ENCODE measurements around the gene LRRC74B.
"Not testable (repeated sequence)": the region's sequence is repeated elsewhere in the genome, so short reads cannot be mapped to it uniquely, and the experiment has no call there.

The LRRC74B gene

DNA sequence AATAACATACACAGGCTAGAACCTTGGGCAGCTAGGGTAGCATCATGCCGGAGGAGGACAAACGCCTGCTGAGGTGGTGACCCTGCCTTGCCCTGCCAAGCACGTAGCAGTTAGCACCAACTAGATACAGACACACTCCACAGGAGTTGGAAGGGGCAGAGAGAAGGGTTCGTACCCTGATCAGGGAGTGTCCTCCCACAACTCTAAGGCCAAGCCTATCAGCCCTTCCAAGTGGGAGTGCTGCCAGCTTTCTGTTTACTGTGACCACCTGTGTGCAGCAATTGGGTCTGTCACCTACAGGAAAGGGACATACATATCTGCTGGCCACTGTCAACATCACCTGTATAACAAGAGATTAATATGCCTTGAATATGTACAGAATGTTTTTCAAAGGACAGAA lies 42.0 kb upstream of the LRRC74B start:
- peaks cover 47% of the 10 kb centered on the region for H3K4me1 Mint-ChIP-seq
- peaks cover 15% of the 10 kb centered on the region for H3K36me3 Mint-ChIP-seq (ENCODE audit: low read depth)
- TF ChIP-seq, protein P1, sequence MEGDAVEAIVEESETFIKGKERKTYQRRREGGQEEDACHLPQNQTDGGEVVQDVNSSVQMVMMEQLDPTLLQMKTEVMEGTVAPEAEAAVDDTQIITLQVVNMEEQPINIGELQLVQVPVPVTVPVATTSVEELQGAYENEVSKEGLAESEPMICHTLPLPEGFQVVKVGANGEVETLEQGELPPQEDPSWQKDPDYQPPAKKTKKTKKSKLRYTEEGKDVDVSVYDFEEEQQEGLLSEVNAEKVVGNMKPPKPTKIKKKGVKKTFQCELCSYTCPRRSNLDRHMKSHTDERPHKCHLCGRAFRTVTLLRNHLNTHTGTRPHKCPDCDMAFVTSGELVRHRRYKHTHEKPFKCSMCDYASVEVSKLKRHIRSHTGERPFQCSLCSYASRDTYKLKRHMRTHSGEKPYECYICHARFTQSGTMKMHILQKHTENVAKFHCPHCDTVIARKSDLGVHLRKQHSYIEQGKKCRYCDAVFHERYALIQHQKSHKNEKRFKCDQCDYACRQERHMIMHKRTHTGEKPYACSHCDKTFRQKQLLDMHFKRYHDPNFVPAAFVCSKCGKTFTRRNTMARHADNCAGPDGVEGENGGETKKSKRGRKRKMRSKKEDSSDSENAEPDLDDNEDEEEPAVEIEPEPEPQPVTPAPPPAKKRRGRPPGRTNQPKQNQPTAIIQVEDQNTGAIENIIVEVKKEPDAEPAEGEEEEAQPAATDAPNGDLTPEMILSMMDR (IDR thresholded peaks at IDR 0.05) = no peak
- peak overlapping the region; percentile 97 for H3K4me3 Mint-ChIP-seq
- H3K27ac Mint-ChIP-seq = no peak overlapping the region
- no peak for DNase-seq
- peaks cover 5% of the 10 kb centered on the region for H3K27me3 Mint-ChIP-seq (ENCODE audit: low read depth, poor library complexity)
- H3K9me3 Mint-ChIP-seq = no peaks in the 10 kb centered on the region

DNA sequence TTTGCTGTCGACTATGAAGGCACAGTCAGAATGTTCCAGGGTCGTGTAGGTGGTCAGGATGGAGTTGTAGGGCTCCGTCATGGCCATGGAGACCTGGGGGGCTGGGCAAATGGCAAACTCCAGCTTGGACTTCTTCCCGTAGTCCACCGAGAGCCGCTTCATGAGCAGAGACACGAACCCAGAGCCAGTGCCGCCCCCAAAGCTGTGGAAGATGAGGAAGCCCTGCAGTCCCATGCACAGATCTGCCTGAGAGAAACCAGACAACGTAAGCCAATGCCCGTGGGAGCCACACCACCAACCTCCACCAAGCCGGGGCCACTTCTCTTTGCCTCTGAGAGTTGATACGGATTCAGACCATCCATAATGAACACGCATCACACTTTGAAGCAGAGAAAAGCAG lies 36.5 kb upstream of the LRRC74B start:
- peaks cover 19% of the 10 kb centered on the region for H3K36me3 Mint-ChIP-seq (ENCODE audit: low read depth)
- H3K4me3 Mint-ChIP-seq; H3K9me3 Mint-ChIP-seq; DNase-seq; H3K27me3 Mint-ChIP-seq (ENCODE audit: low read depth, poor library complexity); H3K27ac Mint-ChIP-seq: not testable (repeated sequence)
- peaks cover 46% of the 10 kb centered on the region for H3K4me1 Mint-ChIP-seq

DNA sequence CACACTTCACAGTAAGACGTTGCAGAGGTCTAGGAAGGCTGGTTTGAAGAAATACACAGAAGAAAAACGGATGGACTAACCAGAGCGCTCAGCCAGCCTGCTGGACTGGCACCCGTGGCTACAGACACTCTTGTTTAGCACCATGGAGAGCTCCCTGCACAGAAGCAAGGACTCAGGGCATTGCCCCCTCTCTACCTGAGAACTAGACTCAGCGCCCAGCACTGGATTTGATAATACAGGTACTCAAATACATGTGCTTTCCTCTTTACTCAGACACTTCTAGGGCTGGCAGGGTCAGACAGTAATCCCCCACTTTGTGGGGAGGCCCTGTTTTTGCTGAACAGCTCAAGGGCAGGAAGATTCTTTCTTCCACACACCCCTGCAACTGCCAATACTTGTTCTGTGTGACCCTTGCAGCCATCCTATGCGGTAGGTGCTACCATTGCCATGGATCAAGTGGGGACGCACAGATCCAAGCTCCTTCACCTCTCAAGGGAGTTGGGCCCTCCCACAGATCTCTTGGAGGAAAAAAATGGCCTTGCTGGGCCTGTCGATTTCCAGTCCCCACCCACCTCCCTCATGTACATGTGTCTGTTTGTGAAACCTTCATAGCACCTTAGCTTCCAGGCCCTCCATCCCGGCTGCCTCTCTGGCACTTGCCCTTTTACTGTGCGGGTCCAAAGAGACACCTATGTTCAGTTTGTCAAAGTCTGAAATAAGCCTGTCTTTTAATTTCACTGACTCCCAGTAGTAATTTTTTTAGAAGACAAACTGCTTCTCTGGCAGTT lies 35.9 kb upstream of the LRRC74B start:
- peak; percentile 75 for DNase-seq
- peaks cover 2% of the 10 kb centered on the region for H3K27me3 Mint-ChIP-seq (ENCODE audit: low read depth, poor library complexity)
- no peak overlapping the region for H3K4me3 Mint-ChIP-seq
- H3K27ac Mint-ChIP-seq = no peak overlapping the region
- H3K36me3 Mint-ChIP-seq (ENCODE audit: low read depth) = peaks cover 19% of the 10 kb centered on the region
- H3K9me3 Mint-ChIP-seq = no peaks in the 10 kb centered on the region
- TF ChIP-seq, protein P1 (IDR thresholded peaks at IDR 0.05) = no peak
- H3K4me1 Mint-ChIP-seq = peaks cover 52% of the 10 kb centered on the region

DNA sequence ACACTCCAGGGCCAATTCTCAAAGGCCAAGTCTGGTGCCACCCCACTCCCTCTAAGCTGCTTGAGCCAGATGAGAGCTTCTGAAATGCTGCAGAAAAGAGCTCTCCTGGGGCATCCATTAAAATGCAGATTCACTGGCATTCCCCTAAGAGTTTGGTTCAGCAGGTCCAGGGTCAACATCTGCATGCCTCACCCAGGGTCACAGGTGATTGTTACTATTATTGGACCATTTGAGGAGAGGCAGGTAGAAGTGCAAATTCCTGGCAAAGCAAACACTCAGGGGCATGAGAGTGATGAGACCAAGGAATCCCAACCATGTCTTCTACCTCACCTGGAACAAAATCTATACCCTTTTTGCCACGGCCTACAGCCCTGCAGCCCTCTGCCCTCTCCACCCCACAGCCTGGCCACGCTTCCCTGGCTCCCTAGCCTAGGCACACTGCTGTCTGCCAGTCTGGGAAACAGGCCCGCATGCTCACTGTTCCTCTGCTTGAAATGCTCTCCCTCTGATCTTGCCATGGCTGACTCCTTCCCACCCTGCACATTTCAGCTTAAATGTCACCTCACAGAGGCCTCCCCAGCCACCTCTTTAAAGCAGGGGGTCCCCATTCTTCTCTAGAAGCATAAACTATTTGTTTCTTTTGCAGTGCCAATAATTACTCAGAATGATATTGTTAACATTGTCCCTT lies 35.2 kb upstream of the LRRC74B start:
- Mint-ChIP-seq H3K4me3 (no peak overlapping the region), H3K27me3 (ENCODE audit: low read depth, poor library complexity) (peaks cover 2% of the 10 kb centered on the region), H3K27ac (no peak overlapping the region), H3K36me3 (ENCODE audit: low read depth) (peaks cover 19% of the 10 kb centered on the region), H3K4me1 (peaks cover 60% of the 10 kb centered on the region), H3K9me3 (no peaks in the 10 kb centered on the region)
- TF ChIP-seq, protein P1 (IDR thresholded peaks at IDR 0.05) = no peak
- no peak for DNase-seq

DNA sequence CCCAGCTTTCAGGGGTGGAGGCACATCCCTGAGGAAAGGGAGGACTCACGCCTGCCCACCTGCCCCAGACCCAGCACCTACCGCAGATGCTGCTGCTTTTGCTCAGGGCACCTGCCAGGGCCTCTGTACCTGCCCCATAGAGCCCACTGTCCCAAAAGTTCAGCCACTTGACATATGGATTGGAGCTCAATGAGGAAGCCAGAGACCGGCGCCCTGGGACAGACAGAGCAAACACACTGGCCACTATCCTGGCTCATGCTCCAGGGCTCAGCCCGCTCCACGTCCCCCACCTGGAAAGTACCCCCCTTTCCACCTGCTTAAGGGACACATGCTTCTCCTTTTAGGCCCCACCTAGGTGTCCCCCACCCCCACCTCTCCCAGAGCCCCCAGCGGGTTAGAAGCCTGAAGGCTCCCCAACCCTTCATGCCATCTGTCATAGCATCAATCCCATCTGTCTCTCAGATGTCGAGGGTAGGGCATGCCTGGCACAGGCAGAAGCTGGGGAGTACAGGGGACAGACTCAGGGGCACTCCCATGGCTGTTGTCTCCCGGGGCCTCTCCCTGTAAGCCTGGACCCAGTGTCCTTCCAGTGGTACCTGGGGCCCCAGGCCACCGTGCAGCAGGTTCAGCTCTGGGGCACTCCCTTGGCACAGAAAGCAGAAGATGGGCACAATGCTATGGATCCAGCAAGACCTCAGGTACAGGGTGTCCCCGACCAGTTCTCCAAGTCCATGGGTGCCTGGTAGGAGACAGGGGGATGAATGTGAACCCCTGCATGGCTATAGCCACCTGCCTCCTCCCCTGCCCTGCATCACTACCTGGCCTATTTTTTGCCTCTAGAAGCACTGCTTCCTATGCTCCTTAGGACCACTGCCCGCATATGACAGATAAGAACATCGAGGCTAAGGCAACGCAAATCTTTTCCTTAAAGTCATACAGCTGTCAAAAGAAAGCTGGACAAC lies 33.0 kb upstream of the LRRC74B start:
- Mint-ChIP-seq H3K9me3 (no peaks in the 10 kb centered on the region), H3K27me3 (ENCODE audit: low read depth, poor library complexity) (peaks cover 7% of the 10 kb centered on the region), H3K27ac (no peak overlapping the region), H3K4me3 (peak overlapping the region; percentile 90), H3K36me3 (ENCODE audit: low read depth) (peaks cover 14% of the 10 kb centered on the region), H3K4me1 (peaks cover 69% of the 10 kb centered on the region)
- no peak for DNase-seq
- TF ChIP-seq, protein P1 (IDR thresholded peaks at IDR 0.05) = no peak

Data from nephron progenitor cell (in vitro differentiated cells).